ENCODE results near the gene CAMTA1. TPM values are rescaled to one million over a fixed set of nuclear protein-coding genes. Genes with fewer than 3 reads are reported as not detected.

Gene CAMTA1
- total and polyA plus RNA-seq, 9 of the 15 experiments (the other 6 are each of a cell fraction or from before 2014, with no cell fraction given) = 43.9 to 161 (median 65.9) TPM

DNA sequence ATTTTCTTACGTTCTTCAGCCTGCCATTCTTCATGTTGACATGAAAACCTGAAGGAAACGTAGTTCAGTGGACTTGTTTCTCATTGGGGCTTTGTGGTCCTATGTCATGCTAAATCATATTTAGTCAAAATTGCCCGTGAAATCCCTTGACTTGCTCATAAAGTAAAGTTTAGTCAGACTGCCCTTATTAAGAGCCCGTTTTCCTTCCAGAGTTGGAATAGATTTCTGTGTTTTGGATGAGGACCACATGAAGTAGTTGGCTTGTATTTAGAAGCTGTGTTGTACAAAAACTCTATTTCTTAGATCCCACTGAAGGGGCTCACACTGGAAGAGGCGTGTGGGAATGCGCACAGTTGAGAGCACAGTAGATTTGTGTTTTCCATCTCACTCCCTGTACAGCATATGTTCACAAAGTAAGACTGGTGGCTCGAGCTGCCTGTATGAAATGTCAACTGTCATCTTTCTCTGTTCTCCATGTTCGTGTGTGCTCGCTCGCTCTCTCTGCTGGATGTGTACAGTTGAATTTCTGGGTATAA lies 42.4 kb downstream of the CAMTA1 start (continued):
- TF ChIP-seq ATF7 (IDR thresholded peaks at IDR 0.05) (no peak), CBFB (CRISPR knock-in tag; IDR thresholded peaks at IDR 0.05) (no peak)

DNA sequence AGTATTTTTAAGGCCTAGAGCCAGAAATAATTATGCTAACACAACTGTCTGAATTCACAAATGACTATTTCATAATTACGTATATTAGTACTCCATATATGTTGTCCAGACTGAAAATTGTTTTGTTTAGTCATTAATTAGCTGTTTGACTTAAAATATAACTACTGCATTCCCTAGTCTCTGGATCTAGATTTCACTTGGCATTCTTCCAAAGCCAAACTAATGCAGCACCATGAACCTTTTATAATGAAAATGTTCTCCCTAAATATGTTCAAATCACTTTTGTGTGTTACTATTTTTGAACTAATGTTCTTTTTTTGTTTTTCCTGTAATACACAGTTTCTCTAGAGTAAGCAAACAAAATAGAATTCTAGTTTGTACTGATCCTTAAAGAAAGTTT lies 46.1 kb downstream of the CAMTA1 start:
- Histone ChIP-seq H3K4me2 (ENCODE audit: insufficient read depth, low read length) (no peak overlapping the region), H3K27ac (ENCODE audit: extremely low read depth, low read depth, low read length) (no peak overlapping the region), H3K36me3 (ENCODE audit: control insufficient read depth, insufficient read depth, low read length) (no peaks in the 10 kb centered on the region), H3K4me3 (no peak overlapping the region), H3K9ac (ENCODE audit: insufficient read depth in 1 of 2, low read depth in 2 of 2, low read length in 2 of 2) (no peak overlapping the region), H4K20me1 (replicated peaks; ENCODE audit: control insufficient read depth, insufficient read depth, low read length) (no peaks in the 10 kb centered on the region), H3K9me3 (replicated peaks; ENCODE audit: control insufficient read depth, insufficient read depth, low read depth, low read length) (no peaks in the 10 kb centered on the region), H3K79me2 (ENCODE audit: control insufficient read depth, insufficient read depth, low read length) (no peaks in the 10 kb centered on the region), H3K4me1 (replicated peaks in 1 of 2; ENCODE audit: control insufficient read depth in 2 of 2, insufficient read depth in 2 of 2, low read length in 2 of 2) (no peaks in the 10 kb centered on the region), H3K27me3 (ENCODE audit: control insufficient read depth in 2 of 2, insufficient read depth in 2 of 2, low read length in 2 of 2) (no peaks in the 10 kb centered on the region), H2AFZ (ENCODE audit: low read depth, low read length) (no peak overlapping the region), H3K9me1 (ENCODE audit: control insufficient read depth, insufficient read depth, low read length) (no peaks in the 10 kb centered on the region)
- intact Hi-C loops (cut with micrococcal nuclease) = no loop called here
- WGBS (ENCODE audit: insufficient coverage, low coverage, missing lambda C conversion rate) = 81% methylated on average over 1 of the region's 1 CpG
- ATAC-seq = no peak
- no TSS peak for BruUV-seq (replicated peaks)
- ChIA-PET CTCF (ENCODE audit: low intra/inter-chr PET ratio) (no interaction called here), POLR2A (interaction anchor here (1.6 kb wide), 1 partner anchor 13 kb away, joined by 5 read pairs; no protein-coding TSS in a partner anchor)
- in situ Hi-C loops (cut with MboI) = no loop called here
- no peak for DNase-seq (ENCODE audit: extremely low read depth in 1 of 4, low spot score in 3 of 4)
- no peak for FAIRE-seq
- no peak for TF ChIP-seq SMARCA5 (IDR thresholded peaks at IDR 0.05)
- TF ChIP-seq RFX5 (IDR thresholded peaks at IDR 0.05; ENCODE audit: low read depth, low read length) = no peak
- TF ChIP-seq ILK (tag; IDR thresholded peaks at IDR 0.05; ENCODE audit: borderline replicate concordance, low read depth) = no peak
- TF ChIP-seq EP300 (IDR thresholded peaks at IDR 0.05; ENCODE audit: low read length) = no peak
- TF ChIP-seq ZNF407 (IDR thresholded peaks at IDR 0.05; ENCODE audit: low read depth) = no peak
- no peak for TF ChIP-seq ZNF239 (CRISPR knock-in tag; IDR thresholded peaks at IDR 0.05)
- peak; percentile 56 for TF ChIP-seq NFIC (IDR thresholded peaks at IDR 0.05)
